ENCODE measurements around the gene ZBTB3. TPM values are rescaled to one million over a fixed set of nuclear protein-coding genes. Genes with fewer than 3 reads are reported as not detected.

The ZBTB3 gene
- total RNA-seq, 1 experiment from 2014 or later: 7.1 TPM

- no TSS peak for BruUV-seq (replicated peaks)
- POLR2A ChIA-PET: interaction anchor here (0.7 to 15.7 kb wide), 14 partner anchors 10 to 151 kb away, joined by 3 to 197 read pairs (median 7); partner anchors contain the start of genes C11orf98, CSKMT, EEF1G and HNRNPUL2
- H3K27ac Mint-ChIP-seq (ENCODE audit: low read depth, unreplicated experiment): peak overlapping the region; percentile 98
- CTCF ChIA-PET: interaction anchor here (0.5 to 7.0 kb wide), 4 partner anchors 12 to 98 kb away, joined by 3 to 33 read pairs (median 3); no protein-coding TSS in a partner anchor
- H3K27me3 Mint-ChIP-seq (ENCODE audit: insufficient read depth, unreplicated experiment): no peaks in the 10 kb centered on the region
- no peaks in the 10 kb centered on the region for H3K9me3 Mint-ChIP-seq (ENCODE audit: unreplicated experiment)
- peaks cover 25% of the 10 kb centered on the region for H3K4me1 Mint-ChIP-seq (ENCODE audit: insufficient read depth, unreplicated experiment)
- peaks cover 49% of the 10 kb centered on the region for H3K36me3 Mint-ChIP-seq (ENCODE audit: insufficient read depth, unreplicated experiment)
- peak overlapping the region; percentile 91 for H3K4me3 Mint-ChIP-seq (ENCODE audit: unreplicated experiment)
- no peak for DNase-seq (ENCODE audit: unreplicated experiment)
- intact Hi-C loops (cut with micrococcal nuclease): no loop called here
- TF ChIP-seq CTCF (IDR thresholded peaks at IDR 0.05; ENCODE audit: unreplicated experiment): no peak
These were observed 45.2 kb downstream of the ZBTB3 start for GRCh38 chr11:62708793-62709192.

- no peaks in the 10 kb centered on the region for H3K27me3 Mint-ChIP-seq (ENCODE audit: insufficient read depth, unreplicated experiment)
- intact Hi-C loops (cut with micrococcal nuclease): no loop called here
- no TSS peak for BruUV-seq (replicated peaks)
- H3K4me3 Mint-ChIP-seq (ENCODE audit: unreplicated experiment): peak overlapping the region; percentile 91
- H3K4me1 Mint-ChIP-seq (ENCODE audit: insufficient read depth, unreplicated experiment): peaks cover 25% of the 10 kb centered on the region
- ChIA-PET CTCF (interaction anchor here (0.5 to 7.0 kb wide), 8 partner anchors 12 to 1563 kb away, joined by 3 to 33 read pairs (median 3); partner anchors contain the start of gene TMEM179B), POLR2A (interaction anchor here (0.7 to 15.7 kb wide), 14 partner anchors 10 to 151 kb away, joined by 3 to 197 read pairs (median 7); partner anchors contain the start of genes C11orf98, CSKMT, EEF1G and HNRNPUL2)
- DNase-seq (ENCODE audit: unreplicated experiment): no peak
- no peaks in the 10 kb centered on the region for H3K9me3 Mint-ChIP-seq (ENCODE audit: unreplicated experiment)
- H3K27ac Mint-ChIP-seq (ENCODE audit: low read depth, unreplicated experiment): peak overlapping the region; percentile 98
- peaks cover 49% of the 10 kb centered on the region for H3K36me3 Mint-ChIP-seq (ENCODE audit: insufficient read depth, unreplicated experiment)
- no peak for TF ChIP-seq CTCF (IDR thresholded peaks at IDR 0.05; ENCODE audit: unreplicated experiment)
These were observed 45.6 kb downstream of the ZBTB3 start for GRCh38 chr11:62708392-62708791.

GRCh38 chr11:62707277-62707861, 46.6 kb downstream of the ZBTB3 start, which contains the start of the genes BSCL2 and GNG3:
TSS of gene BSCL2 (minus strand) at chr11:62707424. CDS start at chr11:62707195, 229 bp downstream.
TSS of gene GNG3 (plus strand) at chr11:62707676. CDS start at chr11:62708296, 620 bp downstream.
- POLR2A ChIA-PET: interaction anchor here (0.6 to 15.7 kb wide), 8 partner anchors 19 to 1338 kb away, joined by 3 to 197 read pairs (median 6); partner anchors contain the start of genes HNRNPUL2, INTS5, LBHD1 and TTC9C
- no peak for DNase-seq (ENCODE audit: unreplicated experiment)
- intact Hi-C loops (cut with micrococcal nuclease): no loop called here
- H3K27ac Mint-ChIP-seq (ENCODE audit: low read depth, unreplicated experiment): peak within 1 kb of the TSS; percentile 98
- H3K27me3 Mint-ChIP-seq (ENCODE audit: insufficient read depth, unreplicated experiment): no peaks in the 10 kb centered on the region
- no peak for TF ChIP-seq CTCF (IDR thresholded peaks at IDR 0.05; ENCODE audit: unreplicated experiment)
- CTCF ChIA-PET: interaction anchor here (0.5 to 7.0 kb wide), 10 partner anchors 13 to 1564 kb away, joined by 3 to 38 read pairs (median 4); partner anchors contain the start of gene TMEM179B
- H3K4me1 Mint-ChIP-seq (ENCODE audit: insufficient read depth, unreplicated experiment): peaks cover 25% of the 10 kb centered on the region
- no peaks in the 10 kb centered on the region for H3K9me3 Mint-ChIP-seq (ENCODE audit: unreplicated experiment)
- peak within 1 kb of the TSS; percentile 92 for H3K4me3 Mint-ChIP-seq (ENCODE audit: unreplicated experiment)
- peaks cover 46% of the 10 kb centered on the region for H3K36me3 Mint-ChIP-seq (ENCODE audit: insufficient read depth, unreplicated experiment)
- BruUV-seq (replicated peaks): no TSS peak

- Mint-ChIP-seq H3K36me3 (ENCODE audit: insufficient read depth, unreplicated experiment) (peaks cover 44% of the 10 kb centered on the region), H3K4me1 (ENCODE audit: insufficient read depth, unreplicated experiment) (peaks cover 25% of the 10 kb centered on the region), H3K27me3 (ENCODE audit: insufficient read depth, unreplicated experiment) (no peaks in the 10 kb centered on the region), H3K9me3 (ENCODE audit: unreplicated experiment) (no peaks in the 10 kb centered on the region), H3K4me3 (ENCODE audit: unreplicated experiment) (peak overlapping the region; percentile 58), H3K27ac (ENCODE audit: low read depth, unreplicated experiment) (no peak overlapping the region)
- no peak for TF ChIP-seq CTCF (IDR thresholded peaks at IDR 0.05; ENCODE audit: unreplicated experiment)
- intact Hi-C loops (cut with micrococcal nuclease): no loop called here
- ChIA-PET POLR2A (interaction anchor here (1.0 to 15.7 kb wide), 11 partner anchors 15 to 137 kb away, joined by 3 to 197 read pairs (median 6); partner anchors contain the start of genes B3GAT3, HNRNPUL2, INTS5 and MTA2), CTCF (interaction anchor here (0.6 to 7.0 kb wide), 6 partner anchors 13 to 1130 kb away, joined by 3 to 38 read pairs (median 4); no protein-coding TSS in a partner anchor)
- DNase-seq (ENCODE audit: unreplicated experiment): no peak
- BruUV-seq (replicated peaks): no TSS peak
These were observed 47.1 kb downstream of the ZBTB3 start for GRCh38 chr11:62706850-62707247.

Measured in MCF 10A (cell line).